ENCODE measurements around the gene GRIN3A. TPM values are rescaled to one million over a fixed set of nuclear protein-coding genes. Genes with fewer than 3 reads are reported as not detected.
A peak's percentile ranks its signal among the peaks of the same experiment; 100 is the strongest.

Gene GRIN3A
- total RNA-seq, 2 donors from 2014 or later, result 0.80 to 1.5 TPM

GRCh38 chr9:101706997-101707396, 31.4 kb downstream of the GRIN3A start:
- Histone ChIP-seq H3K4me1 (replicated peaks) (no peaks in the 10 kb centered on the region), H3K36me3 (no peaks in the 10 kb centered on the region), H3K27ac (no peak overlapping the region), H3K4me3 (no peak overlapping the region), H3K9me3 (no peaks in the 10 kb centered on the region), H3K27me3 (replicated peaks; ENCODE audit: insufficient read depth) (no peaks in the 10 kb centered on the region)
- TF ChIP-seq POLR2A (IDR thresholded peaks at IDR 0.05), result no peak
- no peak for TF ChIP-seq POLR2AphosphoS5 (IDR thresholded peaks at IDR 0.05)
- no peak for TF ChIP-seq CTCF (IDR thresholded peaks at IDR 0.05)
- intact Hi-C loops (cut with DNase I), result no loop called here
- no peak for DNase-seq (ENCODE audit: low spot score)
- WGBS, result 40% methylated on average over 2 of the region's 2 CpGs

- intact Hi-C loops (cut with DNase I), result no loop called here
- Histone ChIP-seq H3K36me3 (no peaks in the 10 kb centered on the region), H3K4me3 (no peak overlapping the region), H3K9me3 (no peaks in the 10 kb centered on the region), H3K4me1 (replicated peaks) (no peaks in the 10 kb centered on the region), H3K27me3 (replicated peaks; ENCODE audit: insufficient read depth) (no peaks in the 10 kb centered on the region), H3K27ac (no peak overlapping the region)
- TF ChIP-seq POLR2A (IDR thresholded peaks at IDR 0.05) (no peak), POLR2AphosphoS5 (IDR thresholded peaks at IDR 0.05) (no peak), CTCF (IDR thresholded peaks at IDR 0.05) (no peak)
- DNase-seq (ENCODE audit: low spot score), result no peak
These were observed 32.1 kb downstream of the GRIN3A start for GRCh38 chr9:101706261-101706798.

- Histone ChIP-seq H3K4me1 (replicated peaks) (no peaks in the 10 kb centered on the region), H3K27me3 (replicated peaks; ENCODE audit: insufficient read depth) (no peaks in the 10 kb centered on the region), H3K4me3 (peak overlapping the region in 1 of 2 donors; percentile 16), H3K27ac (no peak overlapping the region), H3K9me3 (no peaks in the 10 kb centered on the region), H3K36me3 (no peaks in the 10 kb centered on the region)
- no peak for TF ChIP-seq POLR2AphosphoS5 (IDR thresholded peaks at IDR 0.05)
- TF ChIP-seq CTCF (IDR thresholded peaks at IDR 0.05), result peak in 1 of 4 experiments; percentile 24
- no peak for TF ChIP-seq POLR2A (IDR thresholded peaks at IDR 0.05)
- intact Hi-C loops (cut with DNase I), result no loop called here
- DNase-seq (ENCODE audit: low spot score), result peak; percentile 14
- WGBS, result 9% methylated on average over 21 of the region's 21 CpGs
These were observed 33.2 kb downstream of the GRIN3A start for GRCh38 chr9:101705135-101705661.

- Histone ChIP-seq H3K9me3 (no peaks in the 10 kb centered on the region), H3K36me3 (no peaks in the 10 kb centered on the region), H3K4me3 (no peak overlapping the region), H3K27me3 (replicated peaks; ENCODE audit: insufficient read depth) (no peaks in the 10 kb centered on the region), H3K4me1 (replicated peaks) (no peaks in the 10 kb centered on the region), H3K27ac (no peak overlapping the region)
- intact Hi-C loops (cut with DNase I), result no loop called here
- DNase-seq (ENCODE audit: low spot score), result no peak
- TF ChIP-seq POLR2A (IDR thresholded peaks at IDR 0.05) (no peak), CTCF (IDR thresholded peaks at IDR 0.05) (no peak), POLR2AphosphoS5 (IDR thresholded peaks at IDR 0.05) (no peak)
These were observed 36.2 kb downstream of the GRIN3A start for GRCh38 chr9:101702257-101702656.
